Activated CD8-positive, alpha-beta memory T cell treated with anti-CD3 and anti-CD28 coated beads, Interleukin-2, amount 50 U/mL, for 4 hours (primary cell): ENCODE data around the gene SEMA5A.

ENCODE experiments used
- DNase-seq: peaks from one replicate; pipeline ENCODE4 v3.0.0-alpha.2; 2020

SEMA5A gene

GRCh38 chr5:9090381-9091026 lies 455.4 kb downstream of the SEMA5A start:
- no peak for DNase-seq

GRCh38 chr5:9089893-9090292 lies 456.0 kb downstream of the SEMA5A start:
- no peak for DNase-seq

GRCh38 chr5:9082996-9083395 lies 462.9 kb downstream of the SEMA5A start:
- no peak for DNase-seq

DNA sequence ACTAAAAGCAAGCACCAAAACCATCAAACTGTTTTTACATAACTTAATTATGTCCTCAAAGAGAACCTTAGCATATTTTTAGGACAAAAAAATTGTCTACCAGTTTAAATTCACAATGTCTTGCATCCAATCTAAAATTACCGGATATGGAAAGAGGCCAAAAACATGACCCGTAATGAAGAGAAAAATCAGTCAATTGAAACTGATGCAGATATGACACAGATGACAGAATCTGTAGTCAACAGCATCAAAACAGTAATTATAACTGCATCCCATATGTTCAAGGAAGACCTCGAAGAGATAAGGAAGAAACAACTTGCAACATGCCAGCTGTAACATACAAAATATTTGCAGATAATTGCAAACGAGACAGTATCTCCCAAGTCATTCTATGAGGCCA lies 473.2 kb downstream of the SEMA5A start:
- DNase-seq, result no peak

DNA sequence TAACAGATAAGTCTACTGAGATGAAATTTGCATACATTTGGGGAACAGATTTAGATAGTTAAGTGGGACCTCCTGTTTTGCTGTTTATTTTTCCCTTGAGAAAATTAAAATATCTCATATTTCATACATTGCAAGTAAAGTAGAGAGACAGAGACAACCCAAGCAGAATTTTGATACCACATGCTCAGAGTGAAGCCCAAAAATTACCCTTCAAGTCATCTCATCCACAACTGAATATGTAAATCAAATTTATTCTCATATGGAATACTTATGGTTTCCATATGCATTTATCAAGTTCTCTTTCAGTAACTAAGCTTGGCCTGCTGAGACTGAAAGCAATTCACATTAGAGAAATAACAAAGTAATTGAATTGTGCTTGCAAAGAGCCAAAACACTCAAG lies 474.4 kb downstream of the SEMA5A start:
- DNase-seq, result no peak

- DNase-seq, result no peak
These were observed 474.8 kb downstream of the SEMA5A start for GRCh38 chr5:9071074-9071473.

DNA sequence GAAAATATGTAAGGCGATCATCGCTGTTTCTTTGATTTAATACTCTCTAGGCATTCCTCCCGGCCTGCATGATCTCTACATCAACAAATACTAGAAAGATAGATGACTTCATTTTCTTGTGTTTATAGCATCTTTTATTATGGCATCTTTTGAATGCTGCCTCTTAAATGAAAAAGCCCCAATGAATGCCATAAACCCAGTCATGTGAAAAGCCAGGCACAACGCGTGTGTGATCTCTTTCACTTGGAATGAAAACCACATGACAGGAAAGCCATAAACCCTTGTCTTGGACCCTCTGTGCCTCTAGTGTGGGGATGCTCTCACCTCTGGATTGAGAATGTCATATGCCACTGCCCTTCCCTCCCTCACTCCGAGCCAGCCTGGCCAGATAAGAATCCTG lies 476.2 kb downstream of the SEMA5A start:
- no peak for DNase-seq

DNA sequence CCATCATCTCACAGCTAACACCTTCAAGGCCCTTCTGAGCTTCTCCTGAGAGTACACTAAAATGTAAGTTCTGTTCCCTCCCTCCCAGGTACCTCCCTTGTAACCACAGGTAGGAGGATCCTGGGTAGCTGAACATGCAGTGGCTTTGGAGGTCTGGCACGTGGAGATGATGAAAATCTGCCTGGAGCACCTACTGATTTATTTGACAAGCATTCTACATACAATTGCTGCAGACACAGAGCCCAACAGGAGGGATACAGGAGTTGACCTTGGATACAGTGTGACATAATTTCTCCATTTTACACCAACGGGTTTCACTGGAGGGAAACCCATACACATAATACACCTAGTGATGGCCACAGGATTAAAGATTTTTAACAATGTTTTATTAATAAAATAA lies 478.7 kb downstream of the SEMA5A start:
- DNase-seq, result no peak

DNA sequence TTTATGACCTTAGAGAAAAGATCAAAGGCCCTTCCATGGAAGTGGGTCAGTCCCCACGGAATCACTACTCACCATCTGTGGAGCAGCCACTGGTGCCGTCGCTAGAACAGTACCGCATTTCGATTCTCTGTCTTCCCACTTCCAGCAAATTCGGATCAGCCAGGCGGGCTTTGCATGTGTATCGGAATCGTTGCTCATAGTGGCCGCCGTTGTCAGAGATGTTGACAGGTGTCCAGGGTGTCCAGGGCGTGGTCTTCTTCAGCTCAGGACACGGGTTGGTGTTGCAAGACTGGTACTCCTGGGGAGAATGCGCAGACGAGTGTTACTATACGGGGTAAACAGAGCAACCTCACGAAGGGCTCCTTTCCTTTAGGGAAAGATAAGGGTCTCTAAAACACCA lies 479.5 kb downstream of the SEMA5A start:
- no peak for DNase-seq

- no peak for DNase-seq
These were observed 482.1 kb downstream of the SEMA5A start for GRCh38 chr5:9063615-9064245.

DNA sequence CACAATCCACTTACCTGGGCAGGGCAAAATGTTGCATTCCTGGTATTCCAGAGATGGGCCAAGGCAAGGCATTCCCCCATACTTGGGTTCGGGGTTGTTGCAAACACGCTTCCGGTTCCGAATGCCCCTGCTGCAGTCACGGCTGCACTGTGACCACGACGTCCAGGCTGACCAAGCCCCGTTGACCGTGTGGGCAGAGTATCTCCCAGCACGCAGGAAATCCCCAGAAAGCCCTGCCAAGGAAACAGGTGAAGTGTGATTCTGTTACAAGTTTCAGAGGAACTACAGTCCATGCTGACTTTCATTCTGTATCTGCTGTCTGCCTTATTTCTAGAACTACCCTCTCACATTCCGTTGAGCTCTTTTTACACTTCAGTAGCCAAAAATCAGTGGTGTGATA lies 483.0 kb downstream of the SEMA5A start:
- DNase-seq, result no peak

DNA sequence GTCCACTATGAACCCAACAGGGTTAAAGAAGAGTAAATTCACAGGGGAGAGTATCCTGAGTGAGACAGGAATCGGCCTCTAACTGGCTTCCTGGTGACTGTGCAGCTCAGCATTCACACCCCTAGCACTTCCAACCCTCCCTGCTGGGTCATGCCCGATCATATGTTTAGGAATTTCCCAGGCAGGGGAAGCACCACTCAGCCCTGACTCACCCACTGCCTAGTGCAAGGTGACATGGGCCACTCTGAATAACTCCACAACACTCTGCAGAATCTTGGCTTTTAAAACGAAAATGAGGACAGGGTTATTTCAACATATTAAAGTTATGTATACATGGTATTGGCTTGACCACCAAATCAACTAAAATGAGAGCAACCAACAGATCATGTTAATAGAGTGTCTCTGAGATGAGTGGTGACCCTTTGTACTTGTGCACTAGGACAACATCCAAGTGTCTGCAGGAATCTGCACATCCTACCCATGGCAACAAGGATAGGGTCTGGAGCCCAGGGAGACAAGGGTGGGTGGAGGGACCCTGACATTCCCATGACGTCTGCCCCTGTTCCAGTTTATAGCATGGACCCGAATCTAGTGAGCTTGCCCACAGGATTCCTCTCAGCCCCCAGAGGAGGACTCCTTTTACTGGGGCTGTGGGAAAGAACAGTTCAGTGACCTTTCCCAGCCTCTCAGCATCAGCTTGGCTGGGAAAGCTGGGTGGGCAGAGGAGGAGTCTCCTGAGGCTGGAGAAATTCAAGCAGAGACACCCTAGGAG lies 485.8 kb downstream of the SEMA5A start:
- no peak for DNase-seq

GRCh38 chr5:9058666-9059065 lies 487.2 kb downstream of the SEMA5A start:
- no peak for DNase-seq

GRCh38 chr5:9058161-9058560 lies 487.7 kb downstream of the SEMA5A start:
- no peak for DNase-seq

DNA sequence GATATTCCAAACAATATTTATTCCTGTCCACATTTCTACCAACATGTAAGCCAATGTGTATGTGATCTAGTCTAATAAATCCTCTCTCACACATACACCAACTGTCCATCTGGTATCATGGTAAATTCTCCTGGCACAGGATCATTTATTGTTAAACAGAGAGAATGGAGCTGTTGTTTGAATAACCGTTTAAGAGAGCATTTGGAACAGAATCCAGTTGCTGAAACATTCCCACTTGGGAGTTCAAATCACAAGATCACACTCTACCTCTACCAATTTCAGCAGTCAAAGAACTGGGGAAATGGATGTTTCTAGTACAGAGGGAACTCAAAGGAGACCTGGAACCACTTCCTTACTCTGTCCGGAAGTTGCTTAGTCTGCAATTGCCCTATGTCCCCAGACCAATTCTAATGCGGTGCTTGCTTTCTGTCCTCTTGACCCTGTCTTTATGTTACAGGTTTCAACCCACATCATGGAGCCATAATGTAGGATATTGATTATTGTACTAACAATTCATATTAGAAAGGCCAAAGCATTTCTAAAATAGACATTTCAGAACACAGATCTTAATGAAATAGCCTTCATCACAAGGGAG lies 488.4 kb downstream of the SEMA5A start:
- no peak for DNase-seq

- no peak for DNase-seq
These were observed 489.8 kb downstream of the SEMA5A start for GRCh38 chr5:9056046-9056445.

DNA sequence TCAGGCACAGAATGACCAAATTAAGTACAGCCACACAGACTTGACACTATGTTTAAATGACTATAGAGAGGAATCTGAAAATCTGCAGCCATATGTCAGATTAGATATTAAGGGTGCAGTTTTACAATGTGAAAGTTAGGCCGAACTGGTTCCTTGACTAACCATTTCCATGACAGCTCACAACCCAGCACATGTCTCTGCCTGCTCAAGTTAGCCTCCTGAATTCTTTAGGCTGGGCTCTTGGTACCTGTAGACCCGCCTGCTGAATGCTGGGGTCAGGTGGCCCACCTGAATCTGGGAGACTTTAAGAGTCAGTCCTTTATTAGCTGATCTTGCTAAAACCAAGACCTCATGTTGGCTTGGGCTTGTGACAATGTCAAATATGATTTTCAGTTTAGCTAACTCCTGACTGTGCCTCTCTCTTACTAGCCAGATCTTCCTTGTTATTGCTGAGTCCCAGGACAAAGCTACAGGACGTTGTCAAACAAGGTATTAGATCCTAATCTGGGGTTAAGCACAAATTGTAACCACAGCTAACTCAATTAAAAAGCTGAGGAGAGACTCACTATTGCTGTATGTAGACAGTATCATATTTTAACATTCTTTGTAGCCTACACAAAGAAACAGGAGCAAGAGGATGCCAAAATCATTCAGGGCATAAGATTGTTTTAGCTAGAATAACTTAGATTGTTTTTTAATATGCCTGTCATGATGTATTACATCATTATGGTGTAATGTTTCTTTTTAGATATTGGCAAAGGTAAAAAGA lies 490.9 kb downstream of the SEMA5A start:
- DNase-seq, result no peak

- no peak for DNase-seq
These were observed 491.6 kb downstream of the SEMA5A start for GRCh38 chr5:9054322-9054721.

- DNase-seq, result no peak
These were observed 493.5 kb downstream of the SEMA5A start for GRCh38 chr5:9052421-9052820.

DNA sequence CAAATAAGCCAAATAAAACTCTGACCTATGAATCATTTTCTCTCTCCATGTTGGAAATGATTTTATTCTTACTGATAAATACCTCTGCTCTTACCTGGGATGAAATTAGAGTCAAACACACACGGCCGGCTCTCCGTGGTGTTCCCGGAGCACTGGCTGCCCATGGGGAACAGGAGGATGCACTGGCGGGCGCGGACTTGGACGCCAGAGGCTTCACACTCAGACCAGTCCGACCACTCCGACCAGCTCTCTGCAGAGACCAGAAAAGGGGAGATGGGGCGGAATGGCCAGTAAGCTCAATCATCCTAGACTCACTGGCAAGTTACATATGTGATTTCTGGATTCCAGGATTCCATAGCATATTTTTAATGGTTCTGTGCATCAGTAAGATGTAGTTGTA lies 494.1 kb downstream of the SEMA5A start:
- DNase-seq, result no peak

GRCh38 chr5:9047932-9048331 lies 497.9 kb downstream of the SEMA5A start:
- no peak for DNase-seq

DNA sequence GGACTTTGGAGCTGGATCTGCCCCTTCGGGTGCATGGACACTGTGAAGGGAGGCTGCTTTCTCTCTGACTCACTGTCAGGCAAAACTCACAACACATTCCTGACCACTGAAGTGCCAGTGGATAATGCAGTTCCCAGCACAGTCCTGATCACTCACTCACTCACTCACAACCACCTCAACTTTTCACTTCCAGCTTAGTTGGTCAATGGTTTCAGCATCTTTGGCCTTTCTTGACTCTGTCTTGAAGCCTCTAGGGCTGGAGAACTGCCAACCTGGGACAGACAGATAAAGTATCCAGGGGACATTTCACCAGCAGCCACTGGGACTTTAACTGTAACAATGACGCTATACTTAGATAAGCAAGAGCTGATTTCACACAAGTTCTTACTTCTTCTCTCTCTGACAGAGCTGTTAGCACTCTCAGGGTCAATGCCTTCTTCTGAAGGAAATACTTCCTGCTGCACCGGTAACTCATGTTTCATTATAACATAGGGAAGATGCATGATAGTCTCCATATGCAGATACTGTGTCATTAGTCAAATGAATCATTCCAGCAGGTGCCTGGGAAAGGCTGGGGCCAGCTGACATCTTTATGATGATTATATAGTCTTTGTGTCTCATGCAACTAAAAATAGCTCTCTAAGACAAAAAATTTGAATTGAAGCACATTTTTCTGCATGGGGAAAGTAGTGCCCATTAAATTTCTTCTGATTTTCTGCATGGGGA lies 499.0 kb downstream of the SEMA5A start:
- no peak for DNase-seq
